Measurements from ENCODE around the gene PCDHGA3. TPM values are rescaled to one million over a fixed set of nuclear protein-coding genes. Genes with fewer than 3 reads are reported as not detected.

The PCDHGA3 gene
- total RNA-seq, 1 experiment from 2014 or later, result 1.3 TPM

DNA sequence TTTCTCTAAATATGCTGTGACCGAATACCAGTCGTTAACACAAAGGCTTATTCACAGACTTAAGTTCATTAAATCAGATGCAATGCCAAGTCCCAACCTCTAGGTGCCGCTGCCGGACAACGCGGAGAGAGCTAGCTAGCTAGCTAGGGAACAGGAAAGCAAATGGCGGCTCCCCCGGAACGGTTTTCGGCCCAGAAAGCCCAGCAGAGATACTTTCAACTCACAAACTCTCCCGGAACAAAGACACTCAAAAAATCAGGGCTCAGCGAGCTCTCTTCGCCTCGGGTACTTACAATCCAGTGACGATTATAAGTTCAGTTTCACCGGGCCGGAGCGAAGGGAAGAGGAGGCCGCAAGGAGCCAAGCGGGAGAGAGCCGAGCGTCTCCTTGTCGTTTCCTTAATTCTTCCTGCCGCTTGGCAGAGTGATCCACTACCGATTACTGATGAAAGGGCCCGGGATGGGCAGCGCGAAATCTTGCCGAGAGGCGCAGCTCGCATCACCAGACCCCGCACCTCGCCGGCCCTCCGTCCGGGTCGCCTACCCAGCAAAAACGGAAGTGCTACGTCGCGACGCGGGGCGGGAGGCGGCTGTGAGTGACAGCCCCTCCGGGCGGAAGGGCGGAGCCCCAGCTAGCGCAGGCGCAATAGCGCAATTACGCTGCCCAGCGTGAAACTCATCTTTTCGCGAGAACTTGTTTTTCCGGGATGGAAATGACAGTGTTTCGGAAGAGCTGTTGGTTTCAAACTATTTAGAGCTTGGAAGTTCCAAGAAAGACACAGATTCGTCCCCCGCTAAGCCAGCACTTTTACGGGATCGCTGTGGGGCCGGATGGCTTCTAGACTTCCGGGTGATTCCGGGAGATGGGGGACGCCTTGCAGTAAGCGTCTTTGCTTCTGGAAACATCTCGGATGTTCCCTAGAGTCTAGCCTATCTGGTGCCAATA, 23.1 kb upstream of the PCDHGA3 start, which contains the start of gene TAF7 (continued):
- TF ChIP-seq TEAD4 (CRISPR knock-in tag; IDR thresholded peaks at IDR 0.05), result 0 out of 2 replicates have a peak, but pooled peaks have one; percentile 44
- TF ChIP-seq, protein P1, sequence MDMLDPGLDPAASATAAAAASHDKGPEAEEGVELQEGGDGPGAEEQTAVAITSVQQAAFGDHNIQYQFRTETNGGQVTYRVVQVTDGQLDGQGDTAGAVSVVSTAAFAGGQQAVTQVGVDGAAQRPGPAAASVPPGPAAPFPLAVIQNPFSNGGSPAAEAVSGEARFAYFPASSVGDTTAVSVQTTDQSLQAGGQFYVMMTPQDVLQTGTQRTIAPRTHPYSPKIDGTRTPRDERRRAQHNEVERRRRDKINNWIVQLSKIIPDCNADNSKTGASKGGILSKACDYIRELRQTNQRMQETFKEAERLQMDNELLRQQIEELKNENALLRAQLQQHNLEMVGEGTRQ (CRISPR knock-in tag; IDR thresholded peaks at IDR 0.05), result no peak
- TF ChIP-seq GRHL2 (CRISPR knock-in tag; IDR thresholded peaks at IDR 0.05; ENCODE audit: insufficient replicate concordance, severe bottlenecking), result no peak
- no peak for TF ChIP-seq ZNF138 (CRISPR knock-in tag; conservative IDR thresholded peaks at IDR 0.05)
- TF ChIP-seq ETV6 (CRISPR knock-in tag; IDR thresholded peaks at IDR 0.05), result peak; percentile 64; the same call in 1 of the 2 replicates
- no peak for TF ChIP-seq JAZF1 (CRISPR knock-in tag; IDR thresholded peaks at IDR 0.05)
- TF ChIP-seq, protein P2, sequence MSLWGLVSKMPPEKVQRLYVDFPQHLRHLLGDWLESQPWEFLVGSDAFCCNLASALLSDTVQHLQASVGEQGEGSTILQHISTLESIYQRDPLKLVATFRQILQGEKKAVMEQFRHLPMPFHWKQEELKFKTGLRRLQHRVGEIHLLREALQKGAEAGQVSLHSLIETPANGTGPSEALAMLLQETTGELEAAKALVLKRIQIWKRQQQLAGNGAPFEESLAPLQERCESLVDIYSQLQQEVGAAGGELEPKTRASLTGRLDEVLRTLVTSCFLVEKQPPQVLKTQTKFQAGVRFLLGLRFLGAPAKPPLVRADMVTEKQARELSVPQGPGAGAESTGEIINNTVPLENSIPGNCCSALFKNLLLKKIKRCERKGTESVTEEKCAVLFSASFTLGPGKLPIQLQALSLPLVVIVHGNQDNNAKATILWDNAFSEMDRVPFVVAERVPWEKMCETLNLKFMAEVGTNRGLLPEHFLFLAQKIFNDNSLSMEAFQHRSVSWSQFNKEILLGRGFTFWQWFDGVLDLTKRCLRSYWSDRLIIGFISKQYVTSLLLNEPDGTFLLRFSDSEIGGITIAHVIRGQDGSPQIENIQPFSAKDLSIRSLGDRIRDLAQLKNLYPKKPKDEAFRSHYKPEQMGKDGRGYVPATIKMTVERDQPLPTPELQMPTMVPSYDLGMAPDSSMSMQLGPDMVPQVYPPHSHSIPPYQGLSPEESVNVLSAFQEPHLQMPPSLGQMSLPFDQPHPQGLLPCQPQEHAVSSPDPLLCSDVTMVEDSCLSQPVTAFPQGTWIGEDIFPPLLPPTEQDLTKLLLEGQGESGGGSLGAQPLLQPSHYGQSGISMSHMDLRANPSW (CRISPR knock-in tag; conservative IDR thresholded peaks at IDR 0.05; ENCODE audit: low read depth), result no peak
- TF ChIP-seq TEAD1 (CRISPR knock-in tag; IDR thresholded peaks at IDR 0.05), result peak; percentile 83
- TF ChIP-seq CBFB (CRISPR knock-in tag; IDR thresholded peaks at IDR 0.05; ENCODE audit: low read depth), result no peak
- TF ChIP-seq, protein P3, sequence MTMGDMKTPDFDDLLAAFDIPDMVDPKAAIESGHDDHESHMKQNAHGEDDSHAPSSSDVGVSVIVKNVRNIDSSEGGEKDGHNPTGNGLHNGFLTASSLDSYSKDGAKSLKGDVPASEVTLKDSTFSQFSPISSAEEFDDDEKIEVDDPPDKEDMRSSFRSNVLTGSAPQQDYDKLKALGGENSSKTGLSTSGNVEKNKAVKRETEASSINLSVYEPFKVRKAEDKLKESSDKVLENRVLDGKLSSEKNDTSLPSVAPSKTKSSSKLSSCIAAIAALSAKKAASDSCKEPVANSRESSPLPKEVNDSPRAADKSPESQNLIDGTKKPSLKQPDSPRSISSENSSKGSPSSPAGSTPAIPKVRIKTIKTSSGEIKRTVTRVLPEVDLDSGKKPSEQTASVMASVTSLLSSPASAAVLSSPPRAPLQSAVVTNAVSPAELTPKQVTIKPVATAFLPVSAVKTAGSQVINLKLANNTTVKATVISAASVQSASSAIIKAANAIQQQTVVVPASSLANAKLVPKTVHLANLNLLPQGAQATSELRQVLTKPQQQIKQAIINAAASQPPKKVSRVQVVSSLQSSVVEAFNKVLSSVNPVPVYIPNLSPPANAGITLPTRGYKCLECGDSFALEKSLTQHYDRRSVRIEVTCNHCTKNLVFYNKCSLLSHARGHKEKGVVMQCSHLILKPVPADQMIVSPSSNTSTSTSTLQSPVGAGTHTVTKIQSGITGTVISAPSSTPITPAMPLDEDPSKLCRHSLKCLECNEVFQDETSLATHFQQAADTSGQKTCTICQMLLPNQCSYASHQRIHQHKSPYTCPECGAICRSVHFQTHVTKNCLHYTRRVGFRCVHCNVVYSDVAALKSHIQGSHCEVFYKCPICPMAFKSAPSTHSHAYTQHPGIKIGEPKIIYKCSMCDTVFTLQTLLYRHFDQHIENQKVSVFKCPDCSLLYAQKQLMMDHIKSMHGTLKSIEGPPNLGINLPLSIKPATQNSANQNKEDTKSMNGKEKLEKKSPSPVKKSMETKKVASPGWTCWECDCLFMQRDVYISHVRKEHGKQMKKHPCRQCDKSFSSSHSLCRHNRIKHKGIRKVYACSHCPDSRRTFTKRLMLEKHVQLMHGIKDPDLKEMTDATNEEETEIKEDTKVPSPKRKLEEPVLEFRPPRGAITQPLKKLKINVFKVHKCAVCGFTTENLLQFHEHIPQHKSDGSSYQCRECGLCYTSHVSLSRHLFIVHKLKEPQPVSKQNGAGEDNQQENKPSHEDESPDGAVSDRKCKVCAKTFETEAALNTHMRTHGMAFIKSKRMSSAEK (CRISPR knock-in tag; IDR thresholded peaks at IDR 0.05; ENCODE audit: borderline replicate concordance), result no peak
- TF ChIP-seq ATF1 (CRISPR knock-in tag; IDR thresholded peaks at IDR 0.05), result no peak
- 0 out of 2 replicates have a peak, but pooled peaks have one; percentile 19 for TF ChIP-seq TP53 (CRISPR knock-in tag; IDR thresholded peaks at IDR 0.05)
- TF ChIP-seq TCF7 (CRISPR knock-in tag; IDR thresholded peaks at IDR 0.05; ENCODE audit: low read depth), result no peak
- TF ChIP-seq NR2C2 (CRISPR knock-in tag; IDR thresholded peaks at IDR 0.05), result no peak
- TF ChIP-seq SP1 (CRISPR knock-in tag; conservative IDR thresholded peaks at IDR 0.05), result peak; percentile 77
- TF ChIP-seq, protein P4, sequence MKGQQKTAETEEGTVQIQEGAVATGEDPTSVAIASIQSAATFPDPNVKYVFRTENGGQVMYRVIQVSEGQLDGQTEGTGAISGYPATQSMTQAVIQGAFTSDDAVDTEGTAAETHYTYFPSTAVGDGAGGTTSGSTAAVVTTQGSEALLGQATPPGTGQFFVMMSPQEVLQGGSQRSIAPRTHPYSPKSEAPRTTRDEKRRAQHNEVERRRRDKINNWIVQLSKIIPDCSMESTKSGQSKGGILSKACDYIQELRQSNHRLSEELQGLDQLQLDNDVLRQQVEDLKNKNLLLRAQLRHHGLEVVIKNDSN (CRISPR knock-in tag; IDR thresholded peaks at IDR 0.05), result peak; percentile 48
- TF ChIP-seq IRF1 (CRISPR knock-in tag; IDR thresholded peaks at IDR 0.05), result no peak
- no peak for TF ChIP-seq ZNF416 (CRISPR knock-in tag; IDR thresholded peaks at IDR 0.05)
- no peak for TF ChIP-seq OVOL2 (CRISPR knock-in tag; IDR thresholded peaks at IDR 0.05; ENCODE audit: borderline replicate concordance)
- no peak for TF ChIP-seq ATF6 (CRISPR knock-in tag; IDR thresholded peaks at IDR 0.05)
- TF ChIP-seq ATF3 (CRISPR knock-in tag; conservative IDR thresholded peaks at IDR 0.05), result no peak
- TF ChIP-seq, protein P5, sequence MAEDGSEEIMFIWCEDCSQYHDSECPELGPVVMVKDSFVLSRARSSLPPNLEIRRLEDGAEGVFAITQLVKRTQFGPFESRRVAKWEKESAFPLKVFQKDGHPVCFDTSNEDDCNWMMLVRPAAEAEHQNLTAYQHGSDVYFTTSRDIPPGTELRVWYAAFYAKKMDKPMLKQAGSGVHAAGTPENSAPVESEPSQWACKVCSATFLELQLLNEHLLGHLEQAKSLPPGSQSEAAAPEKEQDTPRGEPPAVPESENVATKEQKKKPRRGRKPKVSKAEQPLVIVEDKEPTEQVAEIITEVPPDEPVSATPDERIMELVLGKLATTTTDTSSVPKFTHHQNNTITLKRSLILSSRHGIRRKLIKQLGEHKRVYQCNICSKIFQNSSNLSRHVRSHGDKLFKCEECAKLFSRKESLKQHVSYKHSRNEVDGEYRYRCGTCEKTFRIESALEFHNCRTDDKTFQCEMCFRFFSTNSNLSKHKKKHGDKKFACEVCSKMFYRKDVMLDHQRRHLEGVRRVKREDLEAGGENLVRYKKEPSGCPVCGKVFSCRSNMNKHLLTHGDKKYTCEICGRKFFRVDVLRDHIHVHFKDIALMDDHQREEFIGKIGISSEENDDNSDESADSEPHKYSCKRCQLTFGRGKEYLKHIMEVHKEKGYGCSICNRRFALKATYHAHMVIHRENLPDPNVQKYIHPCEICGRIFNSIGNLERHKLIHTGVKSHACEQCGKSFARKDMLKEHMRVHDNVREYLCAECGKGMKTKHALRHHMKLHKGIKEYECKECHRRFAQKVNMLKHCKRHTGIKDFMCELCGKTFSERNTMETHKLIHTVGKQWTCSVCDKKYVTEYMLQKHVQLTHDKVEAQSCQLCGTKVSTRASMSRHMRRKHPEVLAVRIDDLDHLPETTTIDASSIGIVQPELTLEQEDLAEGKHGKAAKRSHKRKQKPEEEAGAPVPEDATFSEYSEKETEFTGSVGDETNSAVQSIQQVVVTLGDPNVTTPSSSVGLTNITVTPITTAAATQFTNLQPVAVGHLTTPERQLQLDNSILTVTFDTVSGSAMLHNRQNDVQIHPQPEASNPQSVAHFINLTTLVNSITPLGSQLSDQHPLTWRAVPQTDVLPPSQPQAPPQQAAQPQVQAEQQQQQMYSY (CRISPR knock-in tag; IDR thresholded peaks at IDR 0.05), result no peak
